NCI-H524 (cell line): ENCODE measurements around the gene QPRT.
"Not testable (repeated sequence)": the region's sequence is repeated elsewhere in the genome, so short reads cannot be mapped to it uniquely, and the experiment has no call there.

ENCODE experiments used
- DNase-seq, 2 experiments: peaks; one replicate each; lab custom pipeline; 2025; lab: John Stamatoyannopoulos, UW

QPRT gene

GRCh38 chr16:29720703-29721102, 41.7 kb downstream of the QPRT start:
- DNase-seq: no peak

- peak; percentile 51 to 81 for DNase-seq
These were observed 42.3 kb downstream of the QPRT start for GRCh38 chr16:29721167-29721879.

DNA sequence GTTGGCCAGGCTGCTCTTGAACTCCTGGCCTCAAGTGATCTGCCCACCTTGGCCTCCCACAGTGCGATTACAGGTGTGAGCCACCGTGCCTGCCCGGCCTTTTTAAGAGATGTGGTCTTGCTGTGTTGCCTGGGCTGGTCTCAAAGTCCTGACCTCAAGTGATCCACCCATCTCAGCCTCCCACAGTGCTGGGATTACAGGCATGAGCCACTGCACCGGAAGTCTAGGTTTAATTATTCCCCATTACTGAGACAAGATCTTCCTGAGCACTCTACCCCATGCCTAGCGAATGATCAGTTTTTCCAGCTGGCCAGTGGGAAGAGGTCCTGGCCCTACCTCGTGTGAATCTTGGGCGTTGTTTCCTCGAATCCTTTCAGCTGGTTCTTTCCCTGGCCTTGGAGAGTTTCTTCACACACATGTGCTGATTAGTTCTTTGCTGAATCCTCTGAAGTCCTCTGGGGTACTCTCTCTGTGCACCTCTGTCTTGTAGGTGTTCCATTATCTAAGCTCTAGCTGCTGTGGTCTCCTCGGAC, 47.9 kb downstream of the QPRT start:
- no peak for DNase-seq

DNA sequence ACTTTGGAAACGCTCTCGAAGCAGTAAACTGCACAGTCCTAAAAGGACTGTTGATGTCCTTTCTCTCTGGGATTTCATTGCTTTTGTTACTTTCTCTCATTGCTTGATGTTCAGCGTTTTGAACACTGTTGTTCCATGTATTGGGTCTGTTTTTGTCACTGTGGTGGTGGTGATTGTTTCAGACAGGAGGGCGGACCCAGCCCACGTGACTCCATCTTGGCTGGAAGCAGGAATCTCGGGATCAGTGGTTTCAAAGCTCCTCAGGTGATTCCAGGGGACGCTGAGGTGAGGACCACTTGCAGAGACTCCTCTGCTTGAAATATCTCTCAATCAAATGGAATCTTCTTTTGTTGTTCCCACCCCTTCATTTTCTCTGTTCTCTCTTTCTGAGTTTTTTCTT, 48.5 kb downstream of the QPRT start:
- no peak for DNase-seq

GRCh38 chr16:29729116-29729521, 50.1 kb downstream of the QPRT start:
- DNase-seq: peak; percentile 75 to 87

DNA sequence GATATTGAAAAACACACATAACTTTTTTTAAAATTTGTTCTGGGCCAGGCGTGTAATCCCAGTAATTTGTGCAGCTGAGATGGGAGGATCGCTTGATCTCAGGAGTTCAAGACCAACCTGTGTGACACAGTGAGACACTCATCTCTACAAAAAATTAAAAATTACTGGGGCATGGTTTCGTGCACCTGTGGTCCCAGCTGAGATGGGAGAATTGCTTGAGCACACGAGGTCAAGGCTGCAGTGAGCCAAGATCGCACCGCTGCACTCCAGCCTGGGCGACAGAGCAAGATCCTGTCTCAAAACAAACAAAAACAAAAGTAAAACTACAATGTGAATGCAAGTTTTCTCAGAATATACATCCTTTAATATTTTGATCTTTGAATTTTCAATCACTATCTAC, 51.7 kb downstream of the QPRT start:
- DNase-seq: no peak

DNA sequence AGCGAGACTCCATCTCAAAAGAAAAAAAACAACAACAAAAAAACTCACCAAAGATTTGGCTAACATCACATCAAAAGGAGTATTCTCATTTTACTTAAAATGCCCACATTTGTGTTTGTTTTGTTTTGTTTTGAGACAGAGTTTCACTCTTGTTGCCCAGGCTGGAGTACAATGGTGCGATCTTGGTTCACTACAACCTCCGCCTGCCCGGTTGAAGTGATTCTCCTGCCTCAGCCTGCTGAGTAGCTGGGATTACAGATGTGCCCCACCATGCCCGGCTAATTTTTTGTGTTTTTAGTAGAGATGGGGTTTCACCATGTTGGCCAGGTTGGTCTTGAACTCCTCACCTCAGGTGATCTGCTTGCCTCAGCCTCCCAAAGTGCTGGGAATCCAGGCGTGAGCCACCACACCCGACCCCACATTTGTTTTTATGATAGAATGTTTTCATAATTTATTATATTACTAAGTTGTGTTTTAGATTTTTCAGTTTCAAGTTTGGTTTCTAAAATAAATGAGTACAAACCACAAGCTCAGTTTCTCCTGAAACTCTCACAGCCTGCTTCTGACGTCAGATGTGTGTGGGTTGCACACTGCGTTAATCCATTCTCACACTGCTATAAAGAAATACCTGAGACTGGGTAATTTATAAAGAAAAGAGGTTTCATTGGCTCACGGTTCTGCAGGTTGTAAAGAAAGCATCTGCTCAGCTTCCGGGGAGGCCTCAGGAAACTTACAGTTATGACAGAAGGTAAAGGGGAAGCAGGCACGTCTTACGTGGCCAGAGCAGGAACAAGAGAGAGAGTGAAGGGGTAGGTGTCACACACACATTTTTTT, 53.0 kb downstream of the QPRT start:
- not testable (repeated sequence) for DNase-seq

- no peak for DNase-seq
These were observed 55.8 kb downstream of the QPRT start for GRCh38 chr16:29734786-29735185.

DNA sequence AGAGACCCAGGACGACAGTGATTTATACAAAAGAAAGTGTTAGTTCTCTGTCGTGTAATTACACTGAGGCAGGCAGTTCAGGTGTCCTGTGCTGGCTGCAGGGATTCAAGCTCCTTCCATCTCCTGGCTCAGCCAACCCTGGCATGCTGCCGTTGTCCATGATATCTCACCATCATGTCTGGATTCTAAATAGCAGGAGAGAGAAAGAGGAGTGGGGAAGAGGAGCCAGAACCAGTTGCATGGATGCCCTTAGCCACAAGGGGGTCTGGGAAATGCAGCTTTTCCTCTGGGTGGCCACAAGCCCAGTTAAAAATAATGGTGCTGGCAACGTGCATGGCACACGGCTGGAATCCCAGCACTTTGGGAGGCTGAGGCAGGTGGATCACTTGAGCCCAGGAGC, 57.1 kb downstream of the QPRT start:
- DNase-seq: peak in 1 of 2 experiments; percentile 19

DNA sequence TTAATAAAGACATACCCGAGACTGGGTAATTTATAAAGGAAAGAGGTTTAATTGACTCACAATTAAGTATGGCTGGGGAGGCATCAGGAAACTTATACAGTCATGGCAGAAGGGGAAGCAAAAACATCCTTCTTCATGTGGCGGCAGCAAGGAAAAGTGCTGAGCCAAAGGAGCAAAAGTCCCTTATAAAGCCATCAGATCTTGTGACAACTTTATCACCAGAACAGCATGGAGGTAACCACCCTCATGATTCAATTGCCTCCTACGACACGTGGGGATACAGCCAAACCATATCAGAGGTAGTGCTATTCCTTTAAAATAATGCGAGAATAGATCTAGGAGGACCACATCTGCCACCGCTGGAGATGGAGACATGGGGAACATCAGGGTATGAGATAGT, 57.8 kb downstream of the QPRT start:
- no peak for DNase-seq

DNA sequence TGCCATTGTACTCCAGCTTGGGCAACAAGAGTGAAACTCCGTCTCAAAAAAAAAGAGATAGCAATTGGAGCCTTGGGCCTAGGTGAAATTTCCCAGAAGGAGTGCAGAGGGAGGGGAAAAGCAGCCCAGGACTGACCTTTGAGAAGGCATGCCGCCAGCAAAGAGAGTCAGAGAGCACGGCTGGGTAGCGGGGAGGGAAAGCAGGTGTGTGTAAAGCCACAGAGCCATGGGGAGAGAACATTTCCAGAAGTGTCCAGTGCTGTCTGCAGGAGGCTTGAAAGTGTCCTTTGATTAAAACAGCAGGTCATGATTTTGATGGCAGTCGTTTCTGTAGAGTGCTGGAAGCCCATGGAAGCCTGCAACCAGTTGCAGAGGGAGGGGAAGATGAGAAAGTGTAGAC, 58.7 kb downstream of the QPRT start:
- DNase-seq: peak in 1 of 2 experiments; percentile 19

- no peak for DNase-seq
These were observed 59.5 kb downstream of the QPRT start for GRCh38 chr16:29738514-29738913.

DNA sequence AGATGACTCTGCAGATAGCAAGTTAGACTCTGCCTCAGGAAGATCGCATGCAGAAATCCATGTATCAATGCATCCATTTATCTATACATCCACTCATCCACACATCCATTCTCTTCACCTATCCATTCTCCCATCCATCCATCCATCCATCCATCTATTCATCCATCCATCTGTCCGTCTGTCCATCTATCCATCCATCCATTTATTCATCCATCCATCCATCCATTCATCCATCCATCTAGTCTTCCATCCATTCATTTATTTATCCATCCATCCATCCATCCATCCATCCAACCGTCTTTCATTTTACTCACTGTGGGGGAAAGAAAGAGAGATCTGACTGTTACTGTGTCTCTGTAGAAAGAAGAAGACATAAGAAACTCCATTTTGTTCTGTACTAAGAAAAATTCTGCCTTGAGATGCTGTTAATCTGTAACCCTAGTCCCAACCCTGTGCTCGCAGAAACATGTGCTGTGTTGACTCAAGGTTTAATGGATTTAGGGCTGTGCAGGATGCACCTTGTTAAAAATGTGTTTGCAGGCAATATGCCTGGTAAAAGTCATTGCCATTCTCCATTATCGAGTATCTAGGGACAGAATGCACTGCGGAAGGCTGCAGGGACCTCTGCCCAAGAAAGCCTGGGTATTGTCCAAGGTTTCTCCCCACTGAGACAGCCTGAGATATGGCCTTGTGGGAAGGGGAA, 61.1 kb downstream of the QPRT start:
- not testable (repeated sequence) for DNase-seq

- not testable (repeated sequence) for DNase-seq
These were observed 61.6 kb downstream of the QPRT start for GRCh38 chr16:29740630-29741015.

GRCh38 chr16:29742683-29743275, 63.8 kb downstream of the QPRT start:
- no peak for DNase-seq

GRCh38 chr16:29743475-29743826, 64.5 kb downstream of the QPRT start:
- DNase-seq: no peak

DNA sequence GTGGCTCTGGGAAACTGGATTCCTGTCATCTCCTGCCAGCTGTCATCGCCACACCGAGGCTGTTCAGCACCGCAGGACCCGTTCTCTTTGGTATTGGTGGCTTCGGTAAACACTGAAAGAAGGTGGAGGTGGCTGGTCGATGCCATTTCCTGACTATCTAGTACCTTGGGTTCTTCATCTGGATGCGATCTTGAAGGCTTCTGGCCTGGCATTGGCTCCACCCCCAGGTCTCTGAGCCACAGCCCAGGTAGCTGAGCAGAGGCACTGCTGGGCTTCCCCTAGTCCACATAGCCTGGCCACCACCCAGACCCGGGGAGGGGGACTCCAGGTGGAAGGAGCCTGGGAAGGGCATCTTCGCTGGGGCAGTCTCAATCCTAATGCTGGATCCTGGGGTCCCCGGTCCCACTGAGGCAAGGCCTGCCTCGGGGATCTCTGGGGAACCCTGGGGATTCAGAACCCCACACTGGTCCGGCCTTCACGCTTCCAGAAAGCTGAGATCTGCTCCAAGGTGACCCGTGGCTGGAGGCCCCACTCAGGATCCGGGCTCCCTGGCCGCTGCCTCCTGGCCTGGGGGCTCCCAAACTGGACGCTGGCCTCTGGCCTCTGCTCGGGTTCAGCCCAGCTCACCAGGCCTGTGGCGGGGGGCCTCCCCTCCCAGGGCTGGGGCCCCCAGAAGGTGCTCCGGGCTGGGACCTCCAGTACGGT, 65.0 kb downstream of the QPRT start:
- DNase-seq: no peak

- DNase-seq: no peak
These were observed 65.6 kb downstream of the QPRT start for GRCh38 chr16:29744541-29745101.

GRCh38 chr16:29745121-29745852, 66.3 kb downstream of the QPRT start:
- DNase-seq: no peak

DNA sequence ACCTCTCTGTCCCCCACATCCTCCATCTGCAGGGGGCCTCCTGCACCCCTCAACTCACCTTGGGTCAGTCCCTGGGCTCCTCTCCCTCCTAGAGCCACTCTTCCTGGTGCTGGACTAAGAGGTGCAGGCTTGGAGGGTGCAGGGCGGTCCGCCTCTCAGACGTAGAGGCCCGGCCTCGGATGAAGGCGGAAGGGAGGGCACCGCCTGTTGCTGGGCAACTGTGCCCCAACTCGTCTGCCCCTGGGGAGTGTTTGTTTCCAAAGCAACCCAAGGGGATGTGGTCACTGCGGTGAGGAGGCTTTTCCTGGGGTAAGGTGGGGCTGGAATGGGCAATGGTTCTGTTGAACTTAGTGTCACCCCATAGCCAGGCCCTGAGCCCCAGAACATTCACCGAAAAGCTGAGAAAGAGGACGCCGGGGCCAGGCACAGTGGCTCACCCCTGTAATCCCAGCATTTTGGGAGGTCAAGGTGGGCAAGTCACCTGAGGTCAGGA, 66.9 kb downstream of the QPRT start, which contains the start of gene C16orf54:
Gene C16orf54, minus strand, starts transcription at position 138 of the 493 bp plus-strand sequence. CDS start 1,039 bp downstream, outside the sequence.
- DNase-seq: no peak
